Cardiac muscle cell (in vitro differentiated cells and primary cell): Measurements from ENCODE around the gene TNNI3K. TPM values are rescaled to one million over a fixed set of nuclear protein-coding genes. Genes with fewer than 3 reads are reported as not detected.

Experiments used
- DNase-seq, 2 donors: peaks; one replicate each; pipeline versions ENCODE4 v3.0.0 to v3.0.0-alpha.2; 2010 to 2017; ENCODE audit warnings: low read depth in 1 of 2, low spot score in 1 of 2
- H3K27ac ChIP-seq: fragments of 200-600 bp; sonication (generic); 2 replicates; pipeline ENCODE4 v1.5.1; 2016
- H3K27me3 ChIP-seq: fragments of 200-600 bp; sonication (generic); 2 replicates; pipeline ENCODE4 v1.6.0; 2016; ENCODE audit warnings: control low read depth
- H3K36me3 ChIP-seq: fragments of 200-600 bp; sonication (generic); 2 replicates; pipeline ENCODE4 v1.5.1; 2016; ENCODE audit warnings: control low read depth
- H3K4me1 ChIP-seq: fragments of 200-600 bp; sonication (generic); 2 replicates; pipeline ENCODE4 v1.8.1; 2017; ENCODE audit warnings: low read depth, mild to moderate bottlenecking, mixed run types
- H3K4me3 ChIP-seq: fragments of 200-600 bp; sonication (generic); 2 replicates; pipeline ENCODE4 v1.5.1; 2016; ENCODE audit warnings: mild to moderate bottlenecking
- H3K9me3 ChIP-seq: fragments of 200-600 bp; sonication (generic); 2 replicates; pipeline ENCODE4 v1.5.1; 2017; ENCODE audit warnings: low read depth, mild to moderate bottlenecking, control low read depth
- polyA plus RNA-seq: library from polyadenylated mRNA; unstranded; fragments of >200 nt; fragmentation: Nextera tagmentation; extraction: Ambion mirVana; gene quantifications from 2 replicates; pipeline ENCODE4 v1.2.1, GENCODE V29; 2016
- total RNA-seq: library from RNA; depleted of rRNA; stranded (reverse); fragments of >200 nt; gene quantifications from 2 replicates; pipeline ENCODE4 v1.2.3, GENCODE V29; 2016
- TF ChIP-seq, protein P1 (sequence below): IDR thresholded peaks from 2 replicates; pipeline ENCODE4 v1.5.1; 2012; ENCODE audit warnings: low read depth, mild to moderate bottlenecking, low read length

The TNNI3K gene
- total and polyA plus RNA-seq, 2 experiments from 2014 or later, result 6.6 to 13.4 TPM

DNA sequence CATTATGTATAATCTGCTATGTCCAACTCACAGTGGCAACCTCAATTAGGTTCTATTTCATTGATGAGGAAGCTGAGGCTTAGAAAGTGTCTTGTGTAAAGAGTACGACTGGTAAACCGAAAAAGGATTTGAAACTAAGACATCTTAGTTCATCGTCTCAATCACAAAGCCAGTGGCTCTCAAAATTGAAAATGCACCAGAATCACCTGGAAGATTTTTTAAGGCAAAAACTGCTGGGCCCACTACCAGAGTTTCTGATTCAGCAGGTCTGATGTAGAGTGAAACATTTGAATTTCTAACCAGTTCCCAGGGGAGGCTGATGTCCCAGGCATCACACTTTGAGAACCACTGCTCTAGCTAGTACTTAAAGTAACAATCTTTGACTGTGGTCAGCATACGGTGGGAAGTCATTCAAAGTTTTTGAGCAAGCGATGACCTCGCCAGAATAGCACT is 282.4 kb downstream of the TNNI3K start:
- H3K27me3 ChIP-seq, result no peaks in the 10 kb centered on the region
- H3K9me3 ChIP-seq, result no peaks in the 10 kb centered on the region
- no peak overlapping the region for H3K27ac ChIP-seq
- TF ChIP-seq, protein P1, sequence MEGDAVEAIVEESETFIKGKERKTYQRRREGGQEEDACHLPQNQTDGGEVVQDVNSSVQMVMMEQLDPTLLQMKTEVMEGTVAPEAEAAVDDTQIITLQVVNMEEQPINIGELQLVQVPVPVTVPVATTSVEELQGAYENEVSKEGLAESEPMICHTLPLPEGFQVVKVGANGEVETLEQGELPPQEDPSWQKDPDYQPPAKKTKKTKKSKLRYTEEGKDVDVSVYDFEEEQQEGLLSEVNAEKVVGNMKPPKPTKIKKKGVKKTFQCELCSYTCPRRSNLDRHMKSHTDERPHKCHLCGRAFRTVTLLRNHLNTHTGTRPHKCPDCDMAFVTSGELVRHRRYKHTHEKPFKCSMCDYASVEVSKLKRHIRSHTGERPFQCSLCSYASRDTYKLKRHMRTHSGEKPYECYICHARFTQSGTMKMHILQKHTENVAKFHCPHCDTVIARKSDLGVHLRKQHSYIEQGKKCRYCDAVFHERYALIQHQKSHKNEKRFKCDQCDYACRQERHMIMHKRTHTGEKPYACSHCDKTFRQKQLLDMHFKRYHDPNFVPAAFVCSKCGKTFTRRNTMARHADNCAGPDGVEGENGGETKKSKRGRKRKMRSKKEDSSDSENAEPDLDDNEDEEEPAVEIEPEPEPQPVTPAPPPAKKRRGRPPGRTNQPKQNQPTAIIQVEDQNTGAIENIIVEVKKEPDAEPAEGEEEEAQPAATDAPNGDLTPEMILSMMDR, result no peak
- DNase-seq, result no peak
- no peaks in the 10 kb centered on the region for H3K36me3 ChIP-seq
- H3K4me1 ChIP-seq, result no peaks in the 10 kb centered on the region
- H3K4me3 ChIP-seq, result no peak overlapping the region

DNA sequence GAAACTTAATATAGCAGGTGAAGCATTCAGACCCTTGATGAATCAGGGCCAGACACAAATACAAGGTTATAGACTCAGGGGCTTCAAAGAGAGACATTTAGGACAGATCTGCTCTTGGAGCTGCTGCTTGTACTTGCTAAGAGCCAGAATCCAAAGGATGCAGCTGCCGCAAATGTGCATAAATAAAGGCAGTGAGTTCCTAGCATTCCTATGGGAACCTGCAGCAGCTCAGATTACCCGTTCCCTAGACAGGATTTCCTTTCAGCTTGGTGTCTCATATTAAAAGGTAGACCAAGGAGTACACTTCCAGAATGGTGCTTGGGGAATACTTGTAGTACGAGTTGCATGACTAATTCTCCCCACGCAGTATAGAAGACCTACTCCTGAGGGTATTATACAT is 287.0 kb downstream of the TNNI3K start:
- DNase-seq, result peak in 1 of 2 donors; percentile 19
- Histone ChIP-seq H3K27ac (no peak overlapping the region), H3K4me3 (no peak overlapping the region), H3K9me3 (no peaks in the 10 kb centered on the region), H3K27me3 (no peaks in the 10 kb centered on the region), H3K36me3 (no peaks in the 10 kb centered on the region), H3K4me1 (no peaks in the 10 kb centered on the region)
- TF ChIP-seq, protein P1, result no peak

DNA sequence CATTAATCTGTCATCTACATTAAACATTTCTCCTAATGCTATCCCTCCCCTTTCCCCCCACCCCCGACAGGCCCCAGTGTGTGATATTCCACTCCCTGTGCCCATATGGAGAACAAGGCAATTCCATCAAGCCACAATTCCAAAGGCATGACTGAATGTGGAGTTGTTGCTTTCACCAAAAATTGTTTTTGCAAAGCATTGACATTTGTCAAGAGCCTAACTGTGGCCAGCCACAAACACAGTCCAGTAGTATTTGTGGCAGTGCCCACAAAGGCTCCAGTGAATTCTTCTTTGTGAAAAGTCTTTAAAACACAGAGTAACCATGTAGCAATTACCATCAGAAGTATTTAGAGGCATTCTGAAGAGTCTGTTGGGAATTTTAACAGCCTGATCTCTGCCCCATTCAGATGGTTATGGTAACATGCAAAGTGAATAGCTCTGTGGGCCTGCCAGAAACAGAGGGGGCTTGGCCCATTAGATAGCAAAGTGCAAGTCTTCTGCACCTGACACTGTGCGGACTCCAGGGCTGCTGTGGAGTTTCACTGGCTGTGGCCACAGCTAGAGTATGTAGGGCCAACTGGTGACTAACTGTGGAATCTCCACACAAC is 288.8 kb downstream of the TNNI3K start:
- Histone ChIP-seq H3K27ac (no peak overlapping the region), H3K9me3 (no peaks in the 10 kb centered on the region), H3K27me3 (no peaks in the 10 kb centered on the region), H3K4me3 (no peak overlapping the region), H3K36me3 (no peaks in the 10 kb centered on the region), H3K4me1 (no peaks in the 10 kb centered on the region)
- DNase-seq, result no peak
- TF ChIP-seq, protein P1, result no peak

DNA sequence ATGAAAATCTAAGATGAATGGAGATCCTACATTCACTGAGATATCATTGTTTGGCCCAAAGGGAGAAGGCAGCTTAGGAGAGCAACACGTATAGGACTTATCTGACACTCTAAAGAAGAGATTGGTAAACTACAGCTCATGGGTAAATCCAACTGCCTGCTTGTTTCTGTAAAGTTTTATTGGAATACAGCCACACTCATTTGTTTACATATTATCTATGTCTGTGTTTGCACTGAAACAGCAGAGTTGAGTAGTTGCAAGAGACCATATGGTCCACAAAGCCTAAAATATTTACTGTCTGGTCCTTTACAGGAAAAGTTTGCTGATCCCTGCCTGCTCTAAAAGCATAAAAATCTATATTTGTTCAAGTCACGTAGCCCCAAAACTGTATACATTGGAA is 291.5 kb downstream of the TNNI3K start:
- Histone ChIP-seq H3K27ac (no peak overlapping the region), H3K27me3 (no peaks in the 10 kb centered on the region), H3K4me1 (no peaks in the 10 kb centered on the region), H3K9me3 (no peaks in the 10 kb centered on the region), H3K4me3 (no peak overlapping the region), H3K36me3 (no peaks in the 10 kb centered on the region)
- DNase-seq, result no peak
- TF ChIP-seq, protein P1, result no peak

DNA sequence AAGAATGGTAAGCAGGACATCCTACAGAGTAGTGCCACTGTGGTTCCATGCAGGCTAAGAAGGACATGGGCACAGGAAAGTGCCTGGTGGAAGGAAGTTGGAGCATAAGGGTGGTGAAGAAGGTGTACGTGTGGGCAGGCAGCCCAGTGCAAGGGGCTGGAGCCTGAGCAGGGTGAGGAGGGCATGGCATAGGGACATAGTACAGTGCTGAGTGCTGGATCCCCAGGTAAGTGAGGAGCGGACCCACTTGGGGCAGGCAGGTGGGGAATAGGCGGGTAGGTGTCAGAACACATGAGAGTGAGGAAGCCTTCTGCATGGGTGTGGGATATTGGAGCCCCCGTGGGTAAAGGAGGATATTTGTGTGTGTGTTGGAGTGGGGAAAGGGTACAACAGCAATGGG is 292.9 kb downstream of the TNNI3K start:
- TF ChIP-seq, protein P1, result no peak
- no peaks in the 10 kb centered on the region for H3K27me3 ChIP-seq
- H3K27ac ChIP-seq, result no peak overlapping the region
- H3K4me3 ChIP-seq, result no peak overlapping the region
- H3K4me1 ChIP-seq, result no peaks in the 10 kb centered on the region
- H3K9me3 ChIP-seq, result no peaks in the 10 kb centered on the region
- no peak for DNase-seq
- no peaks in the 10 kb centered on the region for H3K36me3 ChIP-seq
